Mammary epithelial cell (primary cell): Measurements from ENCODE around the gene COL3A1.

ENCODE experiments used
- CTCF ChIP-seq, 2 donors: IDR thresholded peaks in 1 of 2; conservative IDR thresholded peaks in 1 of 2; 2 replicates each; pipeline ENCODE4 v1.5.1; 2011 to 2012; ENCODE audit warnings: inconsistent platforms in 2 of 2, low read length in 2 of 2, mild to moderate bottlenecking in 2 of 2, control low read depth in 1 of 2, low read depth in 1 of 2; ENCODE audit not compliant: insufficient read depth in 1 of 2; ENCODE audit errors: extremely low read depth in 1 of 2
- EZH2 ChIP-seq: IDR thresholded peaks from 2 replicates; pipeline ENCODE4 v1.6.1; 2012; ENCODE audit warnings: low read length, inconsistent platforms, borderline replicate concordance

- no peak for TF ChIP-seq CTCF (conservative IDR thresholded peaks at IDR 0.05 in 1 of 2, IDR thresholded peaks at IDR 0.05 in 1 of 2; ENCODE audit: extremely low read depth in 1 of 2, insufficient read depth in 1 of 2, low read depth in 1 of 2, low read length in 2 of 2)
- no peak for TF ChIP-seq EZH2
Measured at GRCh38 chr2:188963741-188964140, 10.4 kb upstream of the COL3A1 start.
